Fibroblast of gingiva (primary cell): ENCODE measurements around the gene OR10V1.
"Not testable (repeated sequence)": the region's sequence is repeated elsewhere in the genome, so short reads cannot be mapped to it uniquely, and the experiment has no call there.

Experiments
- DNase-seq: peaks from one replicate; pipeline ENCODE4 v3.0.0-alpha.2; 2011; ENCODE audit warnings: low read depth

OR10V1 gene

DNA sequence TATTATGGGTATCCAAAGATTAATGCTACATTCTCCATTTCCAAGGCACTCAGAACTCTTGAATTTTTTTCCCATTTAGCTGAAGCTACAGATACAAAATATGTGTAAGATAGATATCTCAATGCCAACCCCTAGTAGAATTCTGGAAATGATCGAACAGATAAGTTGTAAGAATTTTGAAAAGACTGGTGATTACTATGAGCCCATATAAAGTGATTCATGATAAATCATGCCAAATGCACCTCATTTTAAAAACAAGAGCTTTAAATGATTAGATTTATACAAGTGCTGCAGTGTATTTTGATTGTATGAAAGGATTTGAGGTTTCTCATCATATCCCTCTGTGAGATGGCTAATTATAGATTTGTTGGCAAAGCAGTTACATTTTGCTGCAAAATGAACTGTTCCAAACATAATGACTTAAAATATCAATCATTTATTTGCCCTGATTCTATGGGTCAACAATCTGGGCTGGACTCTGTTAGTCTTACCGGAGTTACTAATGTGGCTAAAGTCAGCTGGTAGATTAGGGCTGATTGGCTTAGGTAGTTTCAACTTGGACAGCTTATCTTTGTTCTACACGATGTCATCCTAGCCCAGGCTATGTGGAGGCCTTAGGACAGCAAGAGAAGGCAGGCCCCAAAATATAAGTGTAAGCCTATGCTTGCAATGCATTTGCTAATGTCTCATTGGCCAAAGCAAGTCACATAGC, 3.4 kb downstream of the OR10V1 start:
- DNase-seq = no peak

GRCh38 chr11:59708537-59708936, 5.1 kb downstream of the OR10V1 start:
- DNase-seq = no peak

DNA sequence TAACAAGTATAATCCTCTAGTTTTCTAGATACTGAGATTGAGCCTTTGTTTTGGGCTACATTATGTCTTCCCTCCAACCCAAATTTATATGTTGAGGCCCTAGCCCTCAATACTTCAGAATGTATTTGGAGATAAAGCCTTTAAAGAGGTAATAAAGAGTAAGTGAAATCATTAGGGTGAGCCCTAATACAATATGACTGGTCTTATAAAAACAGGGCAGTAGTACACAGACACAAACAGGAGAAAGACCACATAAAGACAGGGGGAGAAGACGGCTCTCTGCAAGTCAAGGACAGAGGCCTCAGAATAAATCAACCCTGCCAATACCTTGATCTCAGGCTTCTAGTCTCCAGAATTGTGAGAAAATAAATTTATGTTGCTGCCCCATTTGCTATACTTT, 6.3 kb downstream of the OR10V1 start:
- no peak for DNase-seq

DNA sequence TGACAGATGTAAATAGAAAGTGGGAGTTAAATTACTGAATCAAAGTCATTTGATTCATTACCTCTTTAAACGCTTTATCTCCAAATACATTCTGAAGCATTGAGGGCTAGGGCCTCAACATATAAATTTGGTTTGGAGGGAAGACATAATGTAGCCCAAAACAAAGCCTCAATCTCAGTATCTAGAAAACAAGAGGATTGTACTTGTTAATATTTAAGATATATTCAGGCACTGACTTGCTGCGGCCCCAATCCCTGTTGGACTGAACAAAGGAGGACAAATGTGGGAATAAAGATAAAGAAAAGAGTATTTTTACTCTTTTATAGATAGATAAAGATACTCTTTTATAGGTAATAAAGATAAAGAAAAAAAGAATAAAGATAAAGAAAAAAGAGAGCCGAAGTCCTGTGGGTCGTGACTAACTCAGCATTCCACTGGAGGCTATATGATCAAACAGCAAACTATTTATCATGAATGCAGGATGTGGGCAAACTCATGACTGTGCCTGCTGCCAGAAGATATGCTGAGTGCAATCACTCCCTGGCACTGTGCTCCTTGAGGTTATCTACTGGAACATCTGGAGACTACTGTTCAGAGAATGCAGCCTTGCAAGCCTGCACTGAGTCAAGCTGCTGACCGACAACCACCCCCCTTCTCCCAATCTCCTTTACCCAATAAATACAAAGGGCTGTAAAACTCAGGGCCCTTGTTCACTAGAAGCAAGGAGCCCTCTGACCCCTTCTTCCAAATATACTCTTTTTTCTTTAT, 6.9 kb downstream of the OR10V1 start:
- DNase-seq = peak; percentile 56

GRCh38 chr11:59705294-59705693, 8.4 kb downstream of the OR10V1 start:
- DNase-seq = no peak

DNA sequence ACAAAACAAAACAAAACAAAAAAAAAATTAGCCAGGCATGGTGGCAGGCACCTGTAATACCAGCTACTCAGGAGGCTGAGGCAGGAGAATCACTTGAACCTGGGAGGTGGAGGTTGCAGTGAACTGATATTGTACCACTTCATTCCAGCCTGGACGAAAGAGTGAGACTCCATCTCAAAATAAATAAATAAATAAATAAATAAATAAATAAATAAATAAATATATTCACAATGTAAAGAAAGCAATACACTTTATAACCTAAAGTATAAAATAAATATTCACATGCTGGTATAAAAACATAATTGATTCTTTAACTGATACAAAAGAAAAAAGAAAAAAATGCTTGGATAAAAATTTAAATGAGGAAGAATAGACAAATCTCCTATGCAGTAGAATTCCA, 10.1 kb downstream of the OR10V1 start:
- DNase-seq = not testable (repeated sequence)

- DNase-seq = not testable (repeated sequence)
Measured at GRCh38 chr11:59700157-59700556, 13.5 kb downstream of the OR10V1 start.

DNA sequence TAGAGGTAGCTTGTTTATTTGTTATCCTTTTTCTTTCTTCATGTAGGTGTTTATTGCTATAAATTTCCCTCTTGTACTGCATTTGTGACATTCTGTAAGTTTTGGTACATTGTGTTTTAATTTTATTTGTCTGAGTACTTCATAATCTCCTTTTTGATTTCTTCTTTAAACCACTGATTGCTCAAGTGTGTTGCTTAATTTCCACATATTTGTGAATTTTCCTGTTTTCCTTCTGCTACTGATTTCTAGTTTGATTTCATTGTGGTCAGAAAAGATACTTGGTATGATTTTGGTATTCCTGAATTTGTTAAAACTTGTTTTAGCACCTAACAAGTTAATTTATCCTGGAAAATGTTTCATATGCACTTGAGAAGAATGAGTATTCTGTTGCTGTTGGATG, 15.1 kb downstream of the OR10V1 start:
- peak; percentile 4 for DNase-seq

GRCh38 chr11:59692915-59693314, 20.7 kb downstream of the OR10V1 start:
- DNase-seq = no peak

DNA sequence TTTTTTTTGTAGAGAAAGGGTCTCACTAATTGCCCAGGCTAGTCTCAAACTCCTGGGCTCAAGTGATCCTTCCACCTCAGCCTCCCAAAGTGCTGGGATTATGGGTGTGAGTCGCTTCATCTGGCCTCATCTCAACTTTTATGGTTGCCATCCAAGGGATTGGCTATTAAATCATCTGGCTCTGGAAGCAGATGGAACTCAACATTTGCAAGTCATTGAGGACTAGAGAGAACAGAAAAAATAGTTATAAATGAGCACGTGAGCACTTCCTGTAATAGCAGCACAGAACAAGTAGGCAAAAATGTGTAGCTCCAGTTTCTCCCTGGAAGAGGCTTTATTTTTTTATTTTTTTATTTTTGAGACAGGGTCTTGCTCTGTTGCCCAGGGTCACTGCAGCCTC, 22.5 kb downstream of the OR10V1 start:
- no peak for DNase-seq

DNA sequence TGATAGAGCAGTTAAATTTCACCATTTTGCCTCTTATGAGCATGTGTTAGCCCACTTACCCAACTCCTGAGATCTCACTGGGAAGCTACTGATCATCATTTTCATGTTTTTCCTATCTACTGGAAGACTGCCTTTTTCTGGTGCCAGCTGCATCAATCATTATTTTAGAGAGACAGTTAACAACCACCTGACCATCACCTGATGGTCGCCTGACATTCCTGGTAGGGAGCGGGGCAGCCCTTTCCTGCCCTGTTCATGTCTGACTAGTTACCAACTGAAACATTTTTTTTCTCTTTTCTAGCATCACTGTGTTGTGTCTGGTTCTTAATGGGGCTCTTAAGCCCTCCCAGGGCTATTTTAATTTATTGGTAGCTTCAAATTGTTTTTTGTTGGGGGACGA, 24.6 kb downstream of the OR10V1 start:
- no peak for DNase-seq

- DNase-seq = not testable (repeated sequence)
Measured at GRCh38 chr11:59681260-59681725, 32.4 kb downstream of the OR10V1 start.

GRCh38 chr11:59680287-59681154, 33.1 kb downstream of the OR10V1 start:
- peak; percentile 74 for DNase-seq

DNA sequence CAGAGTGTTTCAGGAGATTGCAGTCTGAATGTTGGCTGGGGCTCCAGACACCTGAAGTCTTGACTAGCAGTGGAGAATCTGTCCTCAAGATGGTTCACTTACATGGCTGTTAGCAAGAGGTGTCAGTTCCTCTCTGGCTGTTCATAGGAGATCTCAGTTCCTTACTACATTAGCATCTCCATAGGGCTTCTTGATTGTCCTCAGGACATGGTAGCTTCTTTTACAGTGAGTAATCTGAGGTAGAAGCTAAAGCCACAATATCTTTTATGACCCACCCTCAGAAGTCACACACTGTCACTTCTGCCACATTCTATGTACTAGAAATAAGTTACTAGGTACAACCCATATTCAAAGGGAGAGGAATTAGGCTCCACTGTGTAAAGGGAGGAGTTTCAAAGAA, 34.3 kb downstream of the OR10V1 start:
- DNase-seq = no peak

DNA sequence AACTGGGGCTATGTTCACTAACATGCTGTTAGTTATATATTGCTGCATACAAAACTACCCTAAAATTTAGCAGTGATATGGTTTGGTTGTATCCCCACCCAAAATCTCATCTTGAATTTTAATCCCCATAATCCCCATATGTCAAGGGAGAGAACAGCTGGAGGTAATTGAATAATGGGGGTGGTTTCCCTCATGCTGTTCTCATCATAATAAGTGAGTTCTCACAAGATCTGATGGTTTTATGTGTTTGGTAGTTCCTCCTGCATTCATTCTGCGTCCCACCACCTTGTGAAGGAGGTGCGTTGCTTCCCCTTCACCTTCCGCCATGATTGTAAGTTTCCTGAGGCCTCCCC, 34.9 kb downstream of the OR10V1 start:
- DNase-seq = no peak

- no peak for DNase-seq
Measured at GRCh38 chr11:59678118-59678812, 35.4 kb downstream of the OR10V1 start.

DNA sequence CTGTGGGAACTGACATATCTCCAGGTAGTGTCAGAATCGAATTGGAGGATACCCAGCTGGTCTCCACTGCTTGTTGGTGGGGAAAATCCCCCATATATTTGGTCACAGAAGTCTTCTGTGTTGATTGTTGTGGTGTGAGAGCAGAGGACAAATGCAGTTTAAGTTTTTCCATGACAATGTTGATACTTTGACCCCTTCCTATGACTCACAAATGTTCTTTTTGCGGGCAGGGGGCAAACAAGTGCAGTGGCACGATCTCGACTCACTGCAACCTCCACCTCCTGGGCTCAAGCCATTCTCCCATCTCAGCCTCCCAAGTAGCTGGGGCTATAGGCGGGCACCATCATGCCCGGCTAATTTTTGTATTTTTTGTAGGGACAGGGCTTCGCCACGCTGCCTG, 37.4 kb downstream of the OR10V1 start:
- no peak for DNase-seq

- no peak for DNase-seq
Measured at GRCh38 chr11:59674291-59674690, 39.4 kb downstream of the OR10V1 start.

DNA sequence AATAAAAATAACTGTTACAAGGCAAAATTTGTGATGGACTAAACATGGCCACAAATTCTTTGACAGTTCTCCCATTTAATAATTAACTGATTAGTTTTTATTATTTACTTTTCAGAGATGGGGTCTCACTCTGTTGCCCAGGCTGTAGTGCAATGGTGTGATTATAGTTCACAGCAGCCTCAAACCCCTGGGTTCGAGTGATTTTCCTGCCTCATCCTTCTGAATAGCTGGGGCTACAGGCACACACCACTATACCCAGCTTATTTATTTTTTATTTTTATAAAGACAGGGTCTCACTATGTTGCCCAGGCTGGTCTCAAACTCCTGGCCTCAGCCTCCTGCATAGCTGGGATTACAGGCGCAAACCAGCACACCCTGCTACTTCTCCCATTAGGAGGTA, 40.4 kb downstream of the OR10V1 start:
- DNase-seq = no peak

GRCh38 chr11:59671471-59671870, 42.2 kb downstream of the OR10V1 start:
- DNase-seq = no peak

DNA sequence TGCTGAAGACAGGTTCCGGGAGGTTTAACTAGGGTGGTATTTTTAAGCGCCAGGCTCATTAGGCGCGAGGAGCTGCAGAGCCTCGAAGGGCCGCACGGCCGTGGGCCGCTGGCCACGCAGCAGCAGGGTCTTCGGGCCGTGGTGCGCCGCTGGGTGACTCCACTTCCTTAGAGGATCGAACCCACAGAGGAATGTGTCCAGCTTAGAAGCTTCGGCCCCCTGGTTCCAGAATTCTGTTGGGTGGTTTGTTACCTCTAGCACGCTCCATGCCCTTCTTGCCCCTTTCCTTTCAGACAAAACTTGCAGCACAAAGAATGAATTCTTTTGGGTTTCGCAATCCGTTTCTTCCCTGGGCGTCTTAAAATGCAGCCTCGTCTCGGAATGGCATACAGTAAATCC, 44.0 kb downstream of the OR10V1 start:
- peak; percentile 62 for DNase-seq
